ENCODE data around the gene DHX8. TPM values are rescaled to one million over a fixed set of nuclear protein-coding genes. Genes with fewer than 3 reads are reported as not detected.

The DHX8 gene
- total and polyA plus RNA-seq, 2 donors from 2014 or later: 28.7 to 53.9 TPM

DNA sequence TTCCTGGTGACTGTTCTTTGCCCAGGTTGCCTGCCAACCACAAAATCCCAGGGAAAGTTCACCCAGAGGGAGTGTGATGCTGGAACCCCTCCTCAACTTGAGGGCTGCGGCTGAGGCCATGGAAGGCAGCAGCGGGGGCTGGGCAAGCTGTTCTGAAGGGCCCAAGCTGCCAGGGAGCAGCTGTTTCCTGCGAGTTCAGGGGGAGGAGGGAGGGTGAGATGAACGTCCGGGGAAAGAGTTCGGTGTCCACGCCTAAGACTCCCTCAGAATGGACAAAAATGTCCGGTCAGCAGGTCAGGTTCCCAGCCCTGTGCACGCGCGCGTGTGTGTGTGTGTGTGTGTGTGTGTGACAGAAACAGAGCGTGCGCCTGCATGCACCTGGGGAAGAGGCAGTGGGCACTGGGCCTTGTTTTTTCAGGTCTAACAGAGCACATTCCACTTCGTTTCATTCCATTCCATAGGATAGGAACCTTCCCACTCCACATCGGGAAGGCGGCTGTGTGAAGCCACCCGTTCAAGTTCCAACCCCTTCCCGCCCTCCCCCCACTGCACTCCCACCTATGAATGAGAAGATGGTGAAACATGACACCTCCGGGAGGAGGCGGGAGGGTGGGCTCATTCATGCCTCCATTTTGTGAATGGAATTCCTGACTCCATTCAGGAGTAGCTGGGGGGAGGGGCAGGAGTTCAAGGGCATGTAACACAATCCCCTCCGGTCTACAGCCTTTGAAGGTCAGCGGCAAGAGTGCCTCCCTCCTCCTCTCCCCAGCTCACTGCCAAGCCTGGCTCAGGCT lies 46.7 kb downstream of the DHX8 start:
- Histone ChIP-seq H3K27ac (ENCODE audit: low read depth in 2 of 2, low read length in 2 of 2) (peak overlapping the region in 1 of 2 donors; percentile 68), H3K36me3 (ENCODE audit: control insufficient read depth in 2 of 3, insufficient read depth in 3 of 3, low read length in 3 of 3) (peaks cover 0 to 5% (median 3%) of the 10 kb centered on the region in 3 donors), H3K9me3 (ENCODE audit: control insufficient read depth in 2 of 3, insufficient read depth in 1 of 3, low read length in 3 of 3) (no peaks in the 10 kb centered on the region), H3K4me3 (ENCODE audit: low read length in 3 of 3) (peak overlapping the region in 2 of 3 donors; percentile 30 to 46), H3K9ac (ENCODE audit: low read length in 3 of 3) (peak overlapping the region in 1 of 3 donors; percentile 63), H3K4me1 (ENCODE audit: control insufficient read depth in 2 of 3, insufficient read depth in 2 of 3, low read depth in 1 of 3, low read length in 3 of 3) (peaks cover 3 to 10% (median 7%) of the 10 kb centered on the region in 3 donors), H3K27me3 (ENCODE audit: control insufficient read depth, insufficient read depth, low read length) (no peaks in the 10 kb centered on the region)
- FAIRE-seq (no peak), DNase-seq (peak; percentile 93 to 100 (median 100))
- intact Hi-C loops (cut with DNase I): no loop called here
- TF ChIP-seq, protein P1, sequence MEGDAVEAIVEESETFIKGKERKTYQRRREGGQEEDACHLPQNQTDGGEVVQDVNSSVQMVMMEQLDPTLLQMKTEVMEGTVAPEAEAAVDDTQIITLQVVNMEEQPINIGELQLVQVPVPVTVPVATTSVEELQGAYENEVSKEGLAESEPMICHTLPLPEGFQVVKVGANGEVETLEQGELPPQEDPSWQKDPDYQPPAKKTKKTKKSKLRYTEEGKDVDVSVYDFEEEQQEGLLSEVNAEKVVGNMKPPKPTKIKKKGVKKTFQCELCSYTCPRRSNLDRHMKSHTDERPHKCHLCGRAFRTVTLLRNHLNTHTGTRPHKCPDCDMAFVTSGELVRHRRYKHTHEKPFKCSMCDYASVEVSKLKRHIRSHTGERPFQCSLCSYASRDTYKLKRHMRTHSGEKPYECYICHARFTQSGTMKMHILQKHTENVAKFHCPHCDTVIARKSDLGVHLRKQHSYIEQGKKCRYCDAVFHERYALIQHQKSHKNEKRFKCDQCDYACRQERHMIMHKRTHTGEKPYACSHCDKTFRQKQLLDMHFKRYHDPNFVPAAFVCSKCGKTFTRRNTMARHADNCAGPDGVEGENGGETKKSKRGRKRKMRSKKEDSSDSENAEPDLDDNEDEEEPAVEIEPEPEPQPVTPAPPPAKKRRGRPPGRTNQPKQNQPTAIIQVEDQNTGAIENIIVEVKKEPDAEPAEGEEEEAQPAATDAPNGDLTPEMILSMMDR (IDR thresholded peaks at IDR 0.05; ENCODE audit: borderline replicate concordance, extremely low read depth, insufficient read depth): no peak

DNA sequence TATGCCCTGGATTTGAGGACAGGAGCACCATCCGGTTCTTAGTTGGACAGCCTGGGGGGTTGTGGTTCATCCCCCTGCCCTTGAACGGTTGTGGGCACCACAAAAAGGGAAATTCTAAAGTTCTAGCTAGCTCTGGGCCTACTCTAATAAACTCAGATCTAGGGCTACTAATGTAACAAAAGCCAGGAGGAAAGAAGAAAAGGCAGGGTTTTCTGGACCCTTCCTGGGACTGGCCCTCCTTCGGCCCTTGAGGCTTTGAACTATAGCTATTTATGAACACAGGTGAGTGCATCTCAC lies 47.3 kb downstream of the DHX8 start:
- Histone ChIP-seq H3K27ac (ENCODE audit: low read depth in 2 of 2, low read length in 2 of 2) (peak overlapping the region in 1 of 2 donors; percentile 68), H3K9ac (ENCODE audit: low read length in 3 of 3) (peak overlapping the region in 1 of 3 donors; percentile 63), H3K27me3 (ENCODE audit: control insufficient read depth, insufficient read depth, low read length) (no peaks in the 10 kb centered on the region), H3K4me3 (ENCODE audit: low read length in 3 of 3) (peak overlapping the region in 1 of 3 donors; percentile 18), H3K9me3 (ENCODE audit: control insufficient read depth in 2 of 3, insufficient read depth in 1 of 3, low read length in 3 of 3) (no peaks in the 10 kb centered on the region), H3K36me3 (ENCODE audit: control insufficient read depth in 2 of 3, insufficient read depth in 3 of 3, low read length in 3 of 3) (peaks cover 0 to 5% (median 0%) of the 10 kb centered on the region in 3 donors), H3K4me1 (ENCODE audit: control insufficient read depth in 2 of 3, insufficient read depth in 2 of 3, low read depth in 1 of 3, low read length in 3 of 3) (peaks cover 3 to 10% (median 7%) of the 10 kb centered on the region in 3 donors)
- TF ChIP-seq, protein P1 (IDR thresholded peaks at IDR 0.05; ENCODE audit: borderline replicate concordance, extremely low read depth, insufficient read depth): no peak
- FAIRE-seq (no peak), DNase-seq (no peak)
- intact Hi-C loops (cut with DNase I): no loop called here

DNA sequence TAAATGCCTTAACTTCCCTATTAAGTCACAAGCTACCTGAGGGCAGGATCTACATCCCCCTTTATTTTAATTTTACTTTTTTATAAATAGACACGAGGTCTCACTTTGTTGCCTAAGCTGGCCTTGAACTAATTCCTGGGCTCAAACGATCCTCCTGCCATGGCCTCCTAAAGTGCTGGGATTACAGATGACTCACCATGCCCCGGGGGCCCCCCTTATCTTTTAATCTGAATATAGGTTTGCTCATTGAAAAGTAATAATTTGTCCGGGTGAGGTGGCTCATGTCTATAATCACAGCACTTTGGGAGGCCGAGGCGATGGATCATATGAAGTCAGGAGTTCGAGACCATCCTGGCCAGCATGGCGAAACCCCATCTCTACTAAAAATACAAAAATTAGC lies 48.2 kb downstream of the DHX8 start:
- TF ChIP-seq, protein P1 (IDR thresholded peaks at IDR 0.05; ENCODE audit: borderline replicate concordance, extremely low read depth, insufficient read depth): no peak
- H3K36me3 ChIP-seq (ENCODE audit: control insufficient read depth in 2 of 3, insufficient read depth in 3 of 3, low read length in 3 of 3): peaks cover 0 to 3% (median 0%) of the 10 kb centered on the region in 3 donors
- FAIRE-seq (no peak), DNase-seq (peak in 1 of 5 donors; percentile 30)
- intact Hi-C loops (cut with DNase I): no loop called here
- H3K4me3 ChIP-seq (ENCODE audit: low read length in 3 of 3): no peak overlapping the region
- H3K9ac ChIP-seq (ENCODE audit: low read length in 3 of 3): no peak overlapping the region
- peaks cover 3 to 10% (median 7%) of the 10 kb centered on the region in 3 donors for H3K4me1 ChIP-seq (ENCODE audit: control insufficient read depth in 2 of 3, insufficient read depth in 2 of 3, low read depth in 1 of 3, low read length in 3 of 3)
- H3K27ac ChIP-seq (ENCODE audit: low read depth in 2 of 2, low read length in 2 of 2): no peak overlapping the region
- no peaks in the 10 kb centered on the region for H3K9me3 ChIP-seq (ENCODE audit: control insufficient read depth in 2 of 3, insufficient read depth in 1 of 3, low read length in 3 of 3)
- no peaks in the 10 kb centered on the region for H3K27me3 ChIP-seq (ENCODE audit: control insufficient read depth, insufficient read depth, low read length)

Measured in kidney (tissue), 14 donors.